IPS DF 4.7 (cell line): Measurements from ENCODE around the gene FGGY.
"Not testable (repeated sequence)": the region's sequence is repeated elsewhere in the genome, so short reads cannot be mapped to it uniquely, and the experiment has no call there.

Experiments
- DNase-seq: peaks from one replicate; pipeline ENCODE4 v3.0.0-alpha.2; 2013; ENCODE audit warnings: low spot score; ENCODE audit errors: extremely low read depth

FGGY gene

GRCh38 chr1:59350521-59350920 is 53.6 kb downstream of the FGGY start:
- DNase-seq: no peak

GRCh38 chr1:59352065-59352464 is 55.2 kb downstream of the FGGY start:
- no peak for DNase-seq

GRCh38 chr1:59353453-59353852 is 56.6 kb downstream of the FGGY start:
- DNase-seq: no peak

- not testable (repeated sequence) for DNase-seq
Measured at GRCh38 chr1:59354239-59354638, 57.3 kb downstream of the FGGY start.

- DNase-seq: no peak
Measured at GRCh38 chr1:59354709-59355337, 57.9 kb downstream of the FGGY start.

GRCh38 chr1:59355361-59355760 is 58.5 kb downstream of the FGGY start:
- DNase-seq: no peak

GRCh38 chr1:59356627-59357026 is 59.7 kb downstream of the FGGY start:
- DNase-seq: no peak

GRCh38 chr1:59357645-59358320 is 60.9 kb downstream of the FGGY start:
- DNase-seq: peak; percentile 7

- no peak for DNase-seq
Measured at GRCh38 chr1:59359325-59359724, 62.4 kb downstream of the FGGY start.

GRCh38 chr1:59360170-59360569 is 63.3 kb downstream of the FGGY start:
- DNase-seq: no peak

GRCh38 chr1:59360729-59361128 is 63.8 kb downstream of the FGGY start:
- DNase-seq: no peak

- DNase-seq: no peak
Measured at GRCh38 chr1:59361766-59362165, 64.9 kb downstream of the FGGY start.

GRCh38 chr1:59364037-59364436 is 67.1 kb downstream of the FGGY start:
- DNase-seq: no peak

GRCh38 chr1:59366346-59366745 is 69.5 kb downstream of the FGGY start:
- DNase-seq: no peak

GRCh38 chr1:59367301-59368007 is 70.6 kb downstream of the FGGY start:
- no peak for DNase-seq

- DNase-seq: no peak
Measured at GRCh38 chr1:59368008-59368670, 71.2 kb downstream of the FGGY start.

- DNase-seq: no peak
Measured at GRCh38 chr1:59375321-59376220, 78.7 kb downstream of the FGGY start.

- no peak for DNase-seq
Measured at GRCh38 chr1:59377350-59377904, 80.5 kb downstream of the FGGY start.

GRCh38 chr1:59378621-59379370 is 81.9 kb downstream of the FGGY start:
- DNase-seq: no peak

- DNase-seq: no peak
Measured at GRCh38 chr1:59379371-59379728, 82.5 kb downstream of the FGGY start.
